ENCODE data around the gene HCN2.

DNA sequence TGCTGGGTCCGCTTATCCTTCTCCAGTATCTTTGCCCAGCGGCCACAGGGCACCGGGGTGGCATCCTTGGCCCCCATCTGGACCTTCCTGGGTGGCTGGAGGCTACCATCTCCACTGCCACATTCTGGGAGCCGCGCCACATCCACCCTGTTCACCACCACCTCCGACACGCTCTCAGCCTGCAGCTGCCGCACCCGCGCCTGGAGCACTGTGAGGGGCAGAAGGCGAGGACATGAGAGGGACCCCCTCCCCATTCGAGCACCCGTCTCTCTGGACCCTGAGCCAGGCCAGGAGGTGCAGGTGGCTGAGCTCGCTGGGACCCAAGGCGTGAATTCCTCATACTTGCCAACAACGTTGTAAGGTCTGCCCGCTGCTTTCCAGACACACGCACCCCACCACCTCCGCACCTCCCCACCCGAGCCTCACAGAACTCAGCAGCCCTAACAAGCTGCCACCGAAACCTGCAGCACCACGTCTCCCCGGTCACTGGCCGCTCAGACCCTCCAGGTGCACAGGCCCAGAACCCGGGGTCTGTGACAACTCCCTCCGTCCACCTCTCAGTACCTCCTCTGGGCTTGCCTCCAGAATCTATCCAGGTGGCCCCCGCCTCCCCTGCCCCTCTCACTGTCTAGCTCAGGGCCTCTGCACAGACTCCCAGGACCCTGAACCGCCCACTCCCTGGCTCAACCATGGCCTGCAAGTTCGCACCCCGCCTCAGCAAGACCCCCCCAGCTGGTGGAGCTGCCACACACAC is 40.5 kb downstream of the HCN2 start:
- TF ChIP-seq, protein P1, sequence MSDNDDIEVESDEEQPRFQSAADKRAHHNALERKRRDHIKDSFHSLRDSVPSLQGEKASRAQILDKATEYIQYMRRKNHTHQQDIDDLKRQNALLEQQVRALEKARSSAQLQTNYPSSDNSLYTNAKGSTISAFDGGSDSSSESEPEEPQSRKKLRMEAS (IDR thresholded peaks at IDR 0.05; ENCODE audit: low read depth): no peak
- TF ChIP-seq, protein P2, sequence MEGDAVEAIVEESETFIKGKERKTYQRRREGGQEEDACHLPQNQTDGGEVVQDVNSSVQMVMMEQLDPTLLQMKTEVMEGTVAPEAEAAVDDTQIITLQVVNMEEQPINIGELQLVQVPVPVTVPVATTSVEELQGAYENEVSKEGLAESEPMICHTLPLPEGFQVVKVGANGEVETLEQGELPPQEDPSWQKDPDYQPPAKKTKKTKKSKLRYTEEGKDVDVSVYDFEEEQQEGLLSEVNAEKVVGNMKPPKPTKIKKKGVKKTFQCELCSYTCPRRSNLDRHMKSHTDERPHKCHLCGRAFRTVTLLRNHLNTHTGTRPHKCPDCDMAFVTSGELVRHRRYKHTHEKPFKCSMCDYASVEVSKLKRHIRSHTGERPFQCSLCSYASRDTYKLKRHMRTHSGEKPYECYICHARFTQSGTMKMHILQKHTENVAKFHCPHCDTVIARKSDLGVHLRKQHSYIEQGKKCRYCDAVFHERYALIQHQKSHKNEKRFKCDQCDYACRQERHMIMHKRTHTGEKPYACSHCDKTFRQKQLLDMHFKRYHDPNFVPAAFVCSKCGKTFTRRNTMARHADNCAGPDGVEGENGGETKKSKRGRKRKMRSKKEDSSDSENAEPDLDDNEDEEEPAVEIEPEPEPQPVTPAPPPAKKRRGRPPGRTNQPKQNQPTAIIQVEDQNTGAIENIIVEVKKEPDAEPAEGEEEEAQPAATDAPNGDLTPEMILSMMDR (IDR thresholded peaks at IDR 0.05): no peak
- TF ChIP-seq EP300 (IDR thresholded peaks at IDR 0.05; ENCODE audit: borderline replicate concordance in 1 of 2, low read depth in 1 of 2, low read length in 1 of 2): no peak
- TF ChIP-seq, protein P3, sequence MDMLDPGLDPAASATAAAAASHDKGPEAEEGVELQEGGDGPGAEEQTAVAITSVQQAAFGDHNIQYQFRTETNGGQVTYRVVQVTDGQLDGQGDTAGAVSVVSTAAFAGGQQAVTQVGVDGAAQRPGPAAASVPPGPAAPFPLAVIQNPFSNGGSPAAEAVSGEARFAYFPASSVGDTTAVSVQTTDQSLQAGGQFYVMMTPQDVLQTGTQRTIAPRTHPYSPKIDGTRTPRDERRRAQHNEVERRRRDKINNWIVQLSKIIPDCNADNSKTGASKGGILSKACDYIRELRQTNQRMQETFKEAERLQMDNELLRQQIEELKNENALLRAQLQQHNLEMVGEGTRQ (IDR thresholded peaks at IDR 0.05; ENCODE audit: borderline replicate concordance, low read depth, low read length): no peak
- no peak for TF ChIP-seq POLR2AphosphoS5 (IDR thresholded peaks at IDR 0.05; ENCODE audit: low read depth, low read length)
- TF ChIP-seq TAF1 (IDR thresholded peaks at IDR 0.05; ENCODE audit: borderline replicate concordance, low read depth, low read length): no peak
- no peak for TF ChIP-seq SMC3 (IDR thresholded peaks at IDR 0.05; ENCODE audit: low read depth, low read length)
- TF ChIP-seq, protein P4, sequence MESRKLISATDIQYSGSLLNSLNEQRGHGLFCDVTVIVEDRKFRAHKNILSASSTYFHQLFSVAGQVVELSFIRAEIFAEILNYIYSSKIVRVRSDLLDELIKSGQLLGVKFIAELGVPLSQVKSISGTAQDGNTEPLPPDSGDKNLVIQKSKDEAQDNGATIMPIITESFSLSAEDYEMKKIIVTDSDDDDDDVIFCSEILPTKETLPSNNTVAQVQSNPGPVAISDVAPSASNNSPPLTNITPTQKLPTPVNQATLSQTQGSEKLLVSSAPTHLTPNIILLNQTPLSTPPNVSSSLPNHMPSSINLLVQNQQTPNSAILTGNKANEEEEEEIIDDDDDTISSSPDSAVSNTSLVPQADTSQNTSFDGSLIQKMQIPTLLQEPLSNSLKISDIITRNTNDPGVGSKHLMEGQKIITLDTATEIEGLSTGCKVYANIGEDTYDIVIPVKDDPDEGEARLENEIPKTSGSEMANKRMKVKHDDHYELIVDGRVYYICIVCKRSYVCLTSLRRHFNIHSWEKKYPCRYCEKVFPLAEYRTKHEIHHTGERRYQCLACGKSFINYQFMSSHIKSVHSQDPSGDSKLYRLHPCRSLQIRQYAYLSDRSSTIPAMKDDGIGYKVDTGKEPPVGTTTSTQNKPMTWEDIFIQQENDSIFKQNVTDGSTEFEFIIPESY (IDR thresholded peaks at IDR 0.05; ENCODE audit: borderline replicate concordance, low read depth): no peak
- no peak for TF ChIP-seq YY1 (IDR thresholded peaks at IDR 0.05; ENCODE audit: low read depth)
- TF ChIP-seq GABPA (IDR thresholded peaks at IDR 0.05; ENCODE audit: low read depth): no peak
- TF ChIP-seq RFX5 (IDR thresholded peaks at IDR 0.05; ENCODE audit: low read length): no peak
